H9 (cell line): ENCODE measurements around the gene FAM180A. TPM values are rescaled to one million over a fixed set of nuclear protein-coding genes. Genes with fewer than 3 reads are reported as not detected.

Source experiments
- DNase-seq: peaks from one replicate; pipeline ENCODE4 v3.0.0-alpha.2; 2017
- H2AFZ ChIP-seq: one replicate; pipeline ENCODE4 v1.6.1; 2013; ENCODE audit warnings: mild to moderate bottlenecking, low read length, control low read depth, moderate library complexity
- H2AK5ac ChIP-seq: 2 replicates; pipeline ENCODE4 v1.6.1; 2013; ENCODE audit warnings: low read length, control low read depth, mixed read lengths; ENCODE audit not compliant: insufficient read length
- H2BK120ac ChIP-seq: one replicate; pipeline ENCODE4 v1.6.1; 2013; ENCODE audit warnings: low read depth, mild to moderate bottlenecking, low read length, control low read depth, inconsistent platforms; ENCODE audit not compliant: poor library complexity, severe bottlenecking
- H2BK12ac ChIP-seq: 2 replicates; pipeline ENCODE4 v1.6.1; 2013; ENCODE audit warnings: low read length, control low read depth, mixed read lengths, low read depth; ENCODE audit not compliant: insufficient read length
- H2BK15ac ChIP-seq: 2 replicates; pipeline ENCODE4 v1.6.1; 2013; ENCODE audit warnings: low read depth, low read length, control low read depth
- H2BK20ac ChIP-seq: one replicate; pipeline ENCODE4 v1.6.1; 2013; ENCODE audit warnings: low read depth, mild to moderate bottlenecking, low read length, control low read depth, inconsistent platforms; ENCODE audit not compliant: poor library complexity, severe bottlenecking
- H2BK5ac ChIP-seq: 2 replicates; pipeline ENCODE4 v1.6.1; 2013; ENCODE audit warnings: low read length, control low read depth, mixed read lengths; ENCODE audit not compliant: insufficient read length
- H3K14ac ChIP-seq: 2 replicates; pipeline ENCODE4 v1.6.1; 2013; ENCODE audit warnings: low read length, control low read depth; ENCODE audit not compliant: insufficient read depth
- H3K18ac ChIP-seq: 2 replicates; pipeline ENCODE4 v1.6.1; 2013; ENCODE audit warnings: low read depth, mild to moderate bottlenecking, mixed read lengths, low read length, control low read depth; ENCODE audit not compliant: insufficient read length
- H3K23ac ChIP-seq: 2 replicates; pipeline ENCODE4 v1.6.1; 2013; ENCODE audit warnings: low read length, control low read depth, mixed read lengths, low read depth; ENCODE audit not compliant: insufficient read length
- H3K23me2 ChIP-seq: 2 replicates; pipeline ENCODE4 v1.6.1; 2013; ENCODE audit warnings: low read depth, mild to moderate bottlenecking, mixed read lengths, low read length, control low read depth; ENCODE audit not compliant: insufficient read length, poor library complexity, severe bottlenecking
- H3K27ac ChIP-seq: 2 replicates; pipeline ENCODE4 v1.5.1; 2013; ENCODE audit warnings: low read length, control low read depth, mixed read lengths, low read depth; ENCODE audit not compliant: insufficient read length
- H3K27me3 ChIP-seq: 2 replicates; pipeline ENCODE4 v1.6.1; 2013; ENCODE audit warnings: low read length, control low read depth, inconsistent platforms; ENCODE audit not compliant: insufficient read depth
- H3K4ac ChIP-seq: 2 replicates; pipeline ENCODE4 v1.6.1; 2013; ENCODE audit warnings: low read depth, mild to moderate bottlenecking, control low read depth, inconsistent platforms, low read length, moderate library complexity
- H3K4me1 ChIP-seq: 2 replicates; pipeline ENCODE4 v1.6.1; 2013; ENCODE audit warnings: low read length, control low read depth, inconsistent platforms; ENCODE audit not compliant: insufficient read depth
- H3K4me2 ChIP-seq: 2 replicates; pipeline ENCODE4 v1.6.1; 2013; ENCODE audit warnings: low read length, control low read depth, mixed read lengths; ENCODE audit not compliant: insufficient read length, insufficient read depth
- H3K56ac ChIP-seq: 2 replicates; pipeline ENCODE4 v1.6.1; 2013; ENCODE audit warnings: low read depth, mild to moderate bottlenecking, mixed read lengths, low read length, control low read depth; ENCODE audit not compliant: insufficient read length
- H3K79me1 ChIP-seq: 2 replicates; pipeline ENCODE4 v1.6.1; 2013; ENCODE audit warnings: low read depth, mild to moderate bottlenecking, moderate library complexity, low read length, control low read depth, inconsistent platforms; ENCODE audit not compliant: insufficient read depth, poor library complexity, severe bottlenecking
- H3K79me2 ChIP-seq: 2 replicates; pipeline ENCODE4 v1.6.1; 2013; ENCODE audit warnings: low read length, control low read depth, inconsistent platforms; ENCODE audit not compliant: insufficient read depth
- H3K9ac ChIP-seq: 2 replicates; pipeline ENCODE4 v1.6.1; 2013; ENCODE audit warnings: low read length, control low read depth, mixed read lengths; ENCODE audit not compliant: insufficient read length; ENCODE audit errors: extremely low read depth
- H3K9me3 ChIP-seq: one replicate; pipeline ENCODE4 v1.6.1; 2013; ENCODE audit warnings: low read depth, low read length, inconsistent platforms; ENCODE audit not compliant: control insufficient read depth
- H3T11ph ChIP-seq: one replicate; pipeline ENCODE4 v1.6.1; 2013; ENCODE audit warnings: mild to moderate bottlenecking, low read length, control low read depth, inconsistent platforms
- H4K20me1 ChIP-seq: one replicate; pipeline ENCODE4 v1.6.1; 2013; ENCODE audit not compliant: control insufficient read depth, insufficient read length, insufficient read depth
- H4K5ac ChIP-seq: 2 replicates; pipeline ENCODE4 v1.6.1; 2013; ENCODE audit warnings: low read depth, mild to moderate bottlenecking, mixed read lengths, low read length, control low read depth; ENCODE audit not compliant: insufficient read length
- H4K8ac ChIP-seq: replicated peaks from 2 replicates; pipeline ENCODE4 v1.6.1; 2013; ENCODE audit warnings: low read length, control low read depth, mixed read lengths, low read depth; ENCODE audit not compliant: insufficient read length
- H4K91ac ChIP-seq: 2 replicates; pipeline ENCODE4 v1.6.1; 2013; ENCODE audit warnings: low read depth, mild to moderate bottlenecking, moderate library complexity, mixed read lengths, low read length, control low read depth; ENCODE audit not compliant: insufficient read length
- H3K27ac Mint-ChIP-seq, 3 experiments: 2 replicates in 2 of 3; 3 replicates in 1 of 3; pipeline ENCODE4 v1.8.0; 2020 to 2021; ENCODE audit warnings: mixed read lengths in 3 of 3, mild to moderate bottlenecking in 1 of 3, moderate library complexity in 1 of 3
- H3K27me3 Mint-ChIP-seq: 2 replicates; pipeline ENCODE4 v1.8.0; 2021; ENCODE audit warnings: low read depth, mild to moderate bottlenecking, moderate library complexity, mixed read lengths
- H3K36me3 Mint-ChIP-seq, 3 experiments: 2 replicates in 2 of 3; 3 replicates in 1 of 3; pipeline ENCODE4 v1.8.0; 2020 to 2021; ENCODE audit warnings: low read depth in 3 of 3, mixed read lengths in 3 of 3; ENCODE audit not compliant: insufficient read depth in 1 of 3
- H3K4me1 Mint-ChIP-seq, 2 experiments: 2 replicates each; pipeline ENCODE4 v1.8.0; 2020; ENCODE audit warnings: mixed read lengths in 2 of 2
- H3K4me3 Mint-ChIP-seq, 2 experiments: 2 replicates in 1 of 2; 3 replicates in 1 of 2; pipeline ENCODE4 v1.8.0; 2020 to 2021; ENCODE audit warnings: mild to moderate bottlenecking in 2 of 2, mixed read lengths in 2 of 2, moderate library complexity in 1 of 2
- H3K9me3 Mint-ChIP-seq, 2 experiments: 2 replicates in 1 of 2; 3 replicates in 1 of 2; pipeline ENCODE4 v1.8.0; 2020; ENCODE audit warnings: mild to moderate bottlenecking in 2 of 2, mixed read lengths in 2 of 2, moderate library complexity in 1 of 2
- WGBS: extraction: QIAGEN DNeasy Blood & Tissue Kit; methylation state at CpG from one replicate; pipeline ENCODE4 v1.1.7; 2013; ENCODE audit warnings: missing lambda C conversion rate, low lambda C conversion rate, mixed read lengths; ENCODE audit not compliant: insufficient read length; ENCODE audit errors: extremely low coverage; 5-methylcytosine and 5-hydroxymethylcytosine counted together
- total RNA-seq: library from RNA; stranded (reverse); gene quantifications from 2 replicates; pipeline ENCODE4 v1.2.1, GENCODE V29; 2021
- TF ChIP-seq, protein P1 (sequence below): fragments of 200-600 bp; sonication (generic); conservative IDR thresholded peaks from 3 replicates; pipeline ENCODE4 v1.8.0; 2021; ENCODE audit warnings: antibody characterized with exemption, mild to moderate bottlenecking

FAM180A gene
- total RNA-seq, 1 experiment from 2014 or later: not detected

DNA sequence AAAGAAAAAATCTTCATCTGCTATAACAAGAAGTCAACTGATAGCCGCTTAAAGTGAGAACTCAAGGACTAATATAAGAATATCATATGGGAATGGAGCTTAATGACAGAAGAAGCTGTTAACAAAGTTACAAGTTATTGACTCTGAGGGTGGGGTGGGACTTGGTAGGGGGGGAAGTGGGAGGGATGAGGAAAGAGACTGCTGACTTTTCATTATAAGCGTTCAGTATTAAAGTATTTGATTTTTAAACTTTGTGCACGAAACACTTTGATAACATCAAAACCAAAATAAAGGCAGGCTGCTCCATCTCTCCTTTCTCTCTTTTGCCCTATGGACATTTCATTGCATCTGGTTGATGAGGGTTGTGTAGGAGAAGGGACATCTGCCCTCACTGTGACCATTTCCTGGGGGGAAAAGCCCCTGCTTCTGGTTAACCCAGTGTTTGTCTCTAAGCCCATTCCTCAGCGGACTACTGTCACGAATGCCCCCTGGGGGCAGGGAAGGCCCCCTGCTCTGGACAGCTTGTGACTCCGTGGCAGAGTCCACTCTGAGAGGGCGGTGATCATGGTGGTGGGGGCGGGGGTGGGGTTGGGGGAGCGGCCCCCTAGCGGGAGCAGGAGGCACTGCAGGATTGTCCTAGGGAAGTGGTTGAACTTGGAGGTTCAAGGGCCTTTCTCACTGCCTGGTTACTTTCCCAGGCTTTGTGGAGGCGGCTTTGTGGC lies 38.0 kb downstream of the FAM180A start:
- Mint-ChIP-seq H3K4me1 (peaks cover 7 to 13% of the 10 kb centered on the region in 2 experiments; a peak in 3 of 4 replicates), H3K27ac (peak overlapping the region in 1 of 3 experiments; percentile 69; a peak in 2 of 7 replicates), H3K36me3 (no peaks in the 10 kb centered on the region), H3K9me3 (no peaks in the 10 kb centered on the region), H3K27me3 (no peaks in the 10 kb centered on the region; the same call in 1 of the 2 replicates), H3K4me3 (no peak overlapping the region)
- Histone ChIP-seq H3K27ac (no peak overlapping the region), H4K91ac (no peak overlapping the region), H2BK5ac (no peak overlapping the region), H2AFZ (no peak overlapping the region), H2BK15ac (no peak overlapping the region), H4K5ac (no peak overlapping the region), H3K4ac (no peak overlapping the region), H3K27me3 (no peaks in the 10 kb centered on the region), H3K9ac (no peak overlapping the region), H2BK12ac (no peak overlapping the region), H3K23ac (no peak overlapping the region), H3K23me2 (no peaks in the 10 kb centered on the region), H3T11ph (no peak overlapping the region), H2BK20ac (no peak overlapping the region), H4K8ac (no peak overlapping the region), H3K56ac (no peak overlapping the region), H4K20me1 (no peaks in the 10 kb centered on the region), H3K4me2 (peak overlapping the region; percentile 17), H2BK120ac (no peak overlapping the region), H3K9me3 (no peaks in the 10 kb centered on the region), H2AK5ac (no peak overlapping the region), H3K79me1 (no peaks in the 10 kb centered on the region), H3K18ac (no peak overlapping the region), H3K4me1 (no peaks in the 10 kb centered on the region; the same call in 1 of the 2 replicates), H3K14ac (no peak overlapping the region), H3K79me2 (no peaks in the 10 kb centered on the region)
- TF ChIP-seq, protein P1, sequence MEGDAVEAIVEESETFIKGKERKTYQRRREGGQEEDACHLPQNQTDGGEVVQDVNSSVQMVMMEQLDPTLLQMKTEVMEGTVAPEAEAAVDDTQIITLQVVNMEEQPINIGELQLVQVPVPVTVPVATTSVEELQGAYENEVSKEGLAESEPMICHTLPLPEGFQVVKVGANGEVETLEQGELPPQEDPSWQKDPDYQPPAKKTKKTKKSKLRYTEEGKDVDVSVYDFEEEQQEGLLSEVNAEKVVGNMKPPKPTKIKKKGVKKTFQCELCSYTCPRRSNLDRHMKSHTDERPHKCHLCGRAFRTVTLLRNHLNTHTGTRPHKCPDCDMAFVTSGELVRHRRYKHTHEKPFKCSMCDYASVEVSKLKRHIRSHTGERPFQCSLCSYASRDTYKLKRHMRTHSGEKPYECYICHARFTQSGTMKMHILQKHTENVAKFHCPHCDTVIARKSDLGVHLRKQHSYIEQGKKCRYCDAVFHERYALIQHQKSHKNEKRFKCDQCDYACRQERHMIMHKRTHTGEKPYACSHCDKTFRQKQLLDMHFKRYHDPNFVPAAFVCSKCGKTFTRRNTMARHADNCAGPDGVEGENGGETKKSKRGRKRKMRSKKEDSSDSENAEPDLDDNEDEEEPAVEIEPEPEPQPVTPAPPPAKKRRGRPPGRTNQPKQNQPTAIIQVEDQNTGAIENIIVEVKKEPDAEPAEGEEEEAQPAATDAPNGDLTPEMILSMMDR: peak; percentile 94
- peak; percentile 72 for DNase-seq
- WGBS: no CpG with 5 or more reads among the region's 11 CpGs
